Endothelial cell of umbilical vein (primary cell): ENCODE results near the gene DENND1A.

Source experiments
- CTCF ChIP-seq, 2 donors: IDR thresholded peaks; 1 replicate in 1 of 2; 2 replicates in 1 of 2; pipeline ENCODE4 v1.5.1; 2011; ENCODE audit warnings: low read length in 2 of 2, mild to moderate bottlenecking in 2 of 2, moderate library complexity in 2 of 2, control low read depth in 1 of 2, inconsistent platforms in 1 of 2, low read depth in 1 of 2; ENCODE audit not compliant: insufficient read depth in 1 of 2; ENCODE audit errors: extremely low read depth in 1 of 2
- FOS ChIP-seq: IDR thresholded peaks from 2 replicates; pipeline ENCODE4 v1.6.1; 2011; ENCODE audit warnings: mild to moderate bottlenecking, low read length, moderate library complexity, borderline replicate concordance; ENCODE audit not compliant: insufficient read depth
- MAX ChIP-seq: IDR thresholded peaks from 2 replicates; pipeline ENCODE4 v1.6.1; 2011; ENCODE audit not compliant: insufficient read depth, insufficient read length
- POLR2A ChIP-seq: IDR thresholded peaks from 2 replicates; pipeline ENCODE4 v1.6.1; 2012; ENCODE audit warnings: low read depth, mild to moderate bottlenecking, control low read depth, low read length

DNA sequence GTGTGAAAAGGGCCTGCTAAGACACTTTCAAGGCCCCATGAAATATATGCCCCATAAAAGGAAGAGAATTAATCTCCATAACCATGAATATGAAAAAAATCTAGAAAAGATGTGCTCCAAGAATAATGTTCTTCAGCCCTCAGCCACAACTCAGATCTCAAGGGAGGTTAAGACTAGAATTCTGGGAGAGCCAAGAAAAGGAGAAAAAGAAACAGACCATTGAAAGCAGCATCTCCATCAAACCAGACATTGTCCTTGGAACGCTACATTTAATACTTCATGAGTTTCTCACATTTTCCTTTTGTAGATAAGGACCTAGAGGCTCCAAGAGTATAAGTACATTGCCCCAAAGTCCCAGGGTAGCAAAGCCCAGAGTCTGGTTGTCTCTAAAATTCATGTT, 270.6 kb downstream of the DENND1A start:
- TF ChIP-seq CTCF (IDR thresholded peaks at IDR 0.05; ENCODE audit: extremely low read depth in 1 of 2, insufficient read depth in 1 of 2, low read depth in 1 of 2, low read length in 2 of 2) (no peak), POLR2A (no peak), MAX (no peak), FOS (no peak)
